Stomach (tissue), 4 donors: Measurements from ENCODE around the gene EIF4E1B.

Experiments
- EP300 ChIP-seq: sonication (generic); formaldehyde crosslinking; IDR thresholded peaks from one replicate; pipeline ENCODE4 v1.6.1; 2017; ENCODE audit warnings: antibody characterized with exemption
- POLR2A ChIP-seq, 4 donors: fragments of 450-650 bp; IDR thresholded peaks; one replicate each; pipeline ENCODE4 v1.6.1; 2016; ENCODE audit warnings: antibody characterized with exemption in 4 of 4, control low read depth in 2 of 4, mild to moderate bottlenecking in 1 of 4, moderate library complexity in 1 of 4
- POLR2AphosphoS5 ChIP-seq, 3 donors: sonication (generic); formaldehyde crosslinking; IDR thresholded peaks; one replicate each; pipeline ENCODE4 v1.6.1; 2016; ENCODE audit warnings: antibody characterized with exemption in 3 of 3
- TF ChIP-seq, protein P1 (sequence below), 7 experiments: fragments of 450-650 bp in 4 of 7; fragments of 200-600 bp in 3 of 7; sonication (generic) in 3 of 7; IDR thresholded peaks; one replicate each; pipeline ENCODE4 v1.5.1; 2016 to 2019; ENCODE audit warnings: antibody characterized with exemption in 7 of 7, control low read depth in 2 of 7, mild to moderate bottlenecking in 1 of 7

DNA sequence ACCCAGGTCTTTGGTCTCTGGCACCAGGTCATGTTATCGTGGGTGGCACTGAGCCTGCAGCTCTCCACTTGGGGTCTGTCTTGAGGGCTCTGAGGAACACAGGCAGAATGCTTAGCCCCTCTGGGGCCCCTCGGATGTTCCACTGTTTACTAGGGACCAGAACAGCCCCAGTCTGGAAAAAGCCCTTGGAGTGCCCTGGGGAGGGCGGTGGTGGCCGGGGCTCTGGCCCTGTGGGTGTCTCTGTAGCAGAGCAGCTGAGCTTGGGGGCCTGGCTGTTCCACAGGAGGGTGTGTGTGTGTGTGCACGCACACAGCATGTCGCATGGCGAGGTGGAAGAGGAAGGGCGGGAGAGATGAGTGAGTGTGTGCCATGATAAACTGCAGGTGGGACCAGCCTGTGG is 35.9 kb upstream of the EIF4E1B start:
- TF ChIP-seq, protein P1, sequence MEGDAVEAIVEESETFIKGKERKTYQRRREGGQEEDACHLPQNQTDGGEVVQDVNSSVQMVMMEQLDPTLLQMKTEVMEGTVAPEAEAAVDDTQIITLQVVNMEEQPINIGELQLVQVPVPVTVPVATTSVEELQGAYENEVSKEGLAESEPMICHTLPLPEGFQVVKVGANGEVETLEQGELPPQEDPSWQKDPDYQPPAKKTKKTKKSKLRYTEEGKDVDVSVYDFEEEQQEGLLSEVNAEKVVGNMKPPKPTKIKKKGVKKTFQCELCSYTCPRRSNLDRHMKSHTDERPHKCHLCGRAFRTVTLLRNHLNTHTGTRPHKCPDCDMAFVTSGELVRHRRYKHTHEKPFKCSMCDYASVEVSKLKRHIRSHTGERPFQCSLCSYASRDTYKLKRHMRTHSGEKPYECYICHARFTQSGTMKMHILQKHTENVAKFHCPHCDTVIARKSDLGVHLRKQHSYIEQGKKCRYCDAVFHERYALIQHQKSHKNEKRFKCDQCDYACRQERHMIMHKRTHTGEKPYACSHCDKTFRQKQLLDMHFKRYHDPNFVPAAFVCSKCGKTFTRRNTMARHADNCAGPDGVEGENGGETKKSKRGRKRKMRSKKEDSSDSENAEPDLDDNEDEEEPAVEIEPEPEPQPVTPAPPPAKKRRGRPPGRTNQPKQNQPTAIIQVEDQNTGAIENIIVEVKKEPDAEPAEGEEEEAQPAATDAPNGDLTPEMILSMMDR (IDR thresholded peaks at IDR 0.05) = no peak
- TF ChIP-seq POLR2A (IDR thresholded peaks at IDR 0.05) = no peak
- TF ChIP-seq POLR2AphosphoS5 (IDR thresholded peaks at IDR 0.05) = no peak
- TF ChIP-seq EP300 = no peak
